Fibroblast of lung (primary cell): ENCODE results near the gene CENPU.

Experiments used
- EZH2 ChIP-seq: IDR thresholded peaks from 2 replicates; pipeline ENCODE4 v1.5.1; 2012; ENCODE audit warnings: low read length, control low read depth, mild to moderate bottlenecking; ENCODE audit errors: missing control alignments
- TF ChIP-seq, protein P1 (sequence below), 2 donors: IDR thresholded peaks in 1 of 2; conservative IDR thresholded peaks in 1 of 2; 1 replicate in 1 of 2; 2 replicates in 1 of 2; pipeline ENCODE4 v1.5.1; 2011 to 2012; ENCODE audit warnings: low read length in 2 of 2, control low read depth in 1 of 2, inconsistent platforms in 1 of 2, low read depth in 1 of 2, mild to moderate bottlenecking in 1 of 2

DNA sequence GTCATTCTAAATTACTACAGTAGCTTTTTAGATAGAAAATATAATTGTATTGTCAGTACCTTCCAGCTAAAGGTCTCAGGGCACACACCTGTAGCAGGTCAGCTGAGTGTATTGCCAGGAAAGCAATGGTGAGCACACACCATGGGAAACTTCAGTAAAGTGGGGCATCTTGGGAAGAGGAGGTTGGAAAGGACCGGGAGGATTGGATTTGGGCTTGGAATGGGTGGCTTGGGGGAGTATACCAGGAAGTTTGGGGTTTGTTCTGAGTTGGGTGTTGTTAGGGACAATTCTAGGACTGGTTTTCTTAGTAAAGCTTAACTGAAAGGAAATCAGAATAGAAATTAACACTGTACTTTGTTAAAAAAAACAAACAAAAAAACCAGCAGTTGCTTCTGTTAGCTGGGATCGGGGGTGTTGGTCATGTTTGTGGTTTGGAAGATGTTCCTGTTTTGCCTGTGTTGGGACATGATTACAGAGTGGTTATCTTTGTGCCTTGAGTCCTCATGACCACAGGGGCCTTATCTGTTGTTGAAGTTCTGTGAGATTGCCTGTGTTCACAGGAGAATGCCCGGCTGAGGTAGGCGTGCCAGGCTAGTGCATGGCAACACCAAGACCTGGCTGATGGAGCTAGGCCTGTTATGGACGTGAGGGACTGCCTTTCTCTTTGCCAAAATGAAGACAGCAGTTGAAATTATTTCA, 49.3 kb downstream of the CENPU start:
- TF ChIP-seq, protein P1, sequence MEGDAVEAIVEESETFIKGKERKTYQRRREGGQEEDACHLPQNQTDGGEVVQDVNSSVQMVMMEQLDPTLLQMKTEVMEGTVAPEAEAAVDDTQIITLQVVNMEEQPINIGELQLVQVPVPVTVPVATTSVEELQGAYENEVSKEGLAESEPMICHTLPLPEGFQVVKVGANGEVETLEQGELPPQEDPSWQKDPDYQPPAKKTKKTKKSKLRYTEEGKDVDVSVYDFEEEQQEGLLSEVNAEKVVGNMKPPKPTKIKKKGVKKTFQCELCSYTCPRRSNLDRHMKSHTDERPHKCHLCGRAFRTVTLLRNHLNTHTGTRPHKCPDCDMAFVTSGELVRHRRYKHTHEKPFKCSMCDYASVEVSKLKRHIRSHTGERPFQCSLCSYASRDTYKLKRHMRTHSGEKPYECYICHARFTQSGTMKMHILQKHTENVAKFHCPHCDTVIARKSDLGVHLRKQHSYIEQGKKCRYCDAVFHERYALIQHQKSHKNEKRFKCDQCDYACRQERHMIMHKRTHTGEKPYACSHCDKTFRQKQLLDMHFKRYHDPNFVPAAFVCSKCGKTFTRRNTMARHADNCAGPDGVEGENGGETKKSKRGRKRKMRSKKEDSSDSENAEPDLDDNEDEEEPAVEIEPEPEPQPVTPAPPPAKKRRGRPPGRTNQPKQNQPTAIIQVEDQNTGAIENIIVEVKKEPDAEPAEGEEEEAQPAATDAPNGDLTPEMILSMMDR (conservative IDR thresholded peaks at IDR 0.05 in 1 of 2, IDR thresholded peaks at IDR 0.05 in 1 of 2; ENCODE audit: low read depth in 1 of 2, low read length in 2 of 2), result no peak
- no peak for TF ChIP-seq EZH2
